ENCODE results near the gene MISP3. TPM values are rescaled to one million over a fixed set of nuclear protein-coding genes. Genes with fewer than 3 reads are reported as not detected.
"Not testable (repeated sequence)": the region's sequence is repeated elsewhere in the genome, so short reads cannot be mapped to it uniquely, and the experiment has no call there.

MISP3 gene
- not detected for total RNA-seq (ENCODE audit: unreplicated experiment)
- long read RNA-seq: 0 reads

GRCh38 chr19:14072535-14073260, at the start of gene MISP3:
Gene MISP3 (plus strand): TSS chr19:14072786. CDS start chr19:14073310, 524 bp downstream.
- Mint-ChIP-seq H3K9me3 (ENCODE audit: unreplicated experiment) (no peaks in the 10 kb centered on the region), H3K4me3 (ENCODE audit: unreplicated experiment) (peak within 1 kb of the TSS; percentile 90), H3K4me1 (ENCODE audit: unreplicated experiment) (peaks cover 3% of the 10 kb centered on the region), H3K36me3 (ENCODE audit: low read depth, unreplicated experiment) (no peaks in the 10 kb centered on the region), H3K27ac (ENCODE audit: unreplicated experiment) (no peak within 1 kb of the TSS), H3K27me3 (ENCODE audit: unreplicated experiment) (peaks cover 12% of the 10 kb centered on the region)
- no peak for TF ChIP-seq CTCF (IDR thresholded peaks at IDR 0.05; ENCODE audit: unreplicated experiment)
- no peak for DNase-seq (ENCODE audit: low spot score)

- Mint-ChIP-seq H3K9me3 (ENCODE audit: unreplicated experiment) (no peaks in the 10 kb centered on the region), H3K36me3 (ENCODE audit: low read depth, unreplicated experiment) (no peaks in the 10 kb centered on the region), H3K27me3 (ENCODE audit: unreplicated experiment) (peaks cover 2% of the 10 kb centered on the region), H3K4me3 (ENCODE audit: unreplicated experiment) (peak overlapping the region; percentile 18), H3K4me1 (ENCODE audit: unreplicated experiment) (peaks cover 5% of the 10 kb centered on the region), H3K27ac (ENCODE audit: unreplicated experiment) (peak overlapping the region; percentile 95)
- peak; percentile 55 for TF ChIP-seq CTCF (IDR thresholded peaks at IDR 0.05; ENCODE audit: unreplicated experiment)
- DNase-seq (ENCODE audit: low spot score): peak; percentile 66
These were observed 49.0 kb upstream of the MISP3 start for GRCh38 chr19:14023404-14024235.

GRCh38 chr19:14026652-14027192, 45.9 kb upstream of the MISP3 start:
- not testable (repeated sequence) for H3K36me3 Mint-ChIP-seq (ENCODE audit: low read depth, unreplicated experiment); H3K27me3 Mint-ChIP-seq (ENCODE audit: unreplicated experiment); DNase-seq (ENCODE audit: low spot score); H3K9me3 Mint-ChIP-seq (ENCODE audit: unreplicated experiment); H3K4me3 Mint-ChIP-seq (ENCODE audit: unreplicated experiment); H3K27ac Mint-ChIP-seq (ENCODE audit: unreplicated experiment); H3K4me1 Mint-ChIP-seq (ENCODE audit: unreplicated experiment)

GRCh38 chr19:14027856-14028450, 44.6 kb upstream of the MISP3 start, which contains the start of gene RLN3:
Gene RLN3 (plus strand): TSS chr19:14028148. CDS start chr19:14028205, 57 bp downstream.
- H3K9me3 Mint-ChIP-seq (ENCODE audit: unreplicated experiment): no peaks in the 10 kb centered on the region
- H3K36me3 Mint-ChIP-seq (ENCODE audit: low read depth, unreplicated experiment): no peaks in the 10 kb centered on the region
- no peak within 1 kb of the TSS for H3K27ac Mint-ChIP-seq (ENCODE audit: unreplicated experiment)
- no peak within 1 kb of the TSS for H3K4me3 Mint-ChIP-seq (ENCODE audit: unreplicated experiment)
- peaks cover 11% of the 10 kb centered on the region for H3K27me3 Mint-ChIP-seq (ENCODE audit: unreplicated experiment)
- peaks cover 8% of the 10 kb centered on the region for H3K4me1 Mint-ChIP-seq (ENCODE audit: unreplicated experiment)
- TF ChIP-seq CTCF (IDR thresholded peaks at IDR 0.05; ENCODE audit: unreplicated experiment): no peak
- DNase-seq (ENCODE audit: low spot score): no peak

GRCh38 chr19:14028901-14029300, 43.7 kb upstream of the MISP3 start:
- Mint-ChIP-seq H3K27ac (ENCODE audit: unreplicated experiment) (no peak overlapping the region), H3K4me3 (ENCODE audit: unreplicated experiment) (no peak overlapping the region), H3K36me3 (ENCODE audit: low read depth, unreplicated experiment) (no peaks in the 10 kb centered on the region), H3K27me3 (ENCODE audit: unreplicated experiment) (peaks cover 10% of the 10 kb centered on the region), H3K9me3 (ENCODE audit: unreplicated experiment) (no peaks in the 10 kb centered on the region), H3K4me1 (ENCODE audit: unreplicated experiment) (peaks cover 3% of the 10 kb centered on the region)
- no peak for DNase-seq (ENCODE audit: low spot score)
- TF ChIP-seq CTCF (IDR thresholded peaks at IDR 0.05; ENCODE audit: unreplicated experiment): no peak
